NCI-H748 (cell line): ENCODE measurements around the gene HES6.

Experiments used
- DNase-seq: peaks from one replicate; lab custom pipeline; 2025; ENCODE audit not compliant: unreplicated experiment; lab: John Stamatoyannopoulos, UW

Gene HES6

GRCh38 chr2:238255151-238255551 lies 15.3 kb upstream of the HES6 start:
- no peak for DNase-seq

DNA sequence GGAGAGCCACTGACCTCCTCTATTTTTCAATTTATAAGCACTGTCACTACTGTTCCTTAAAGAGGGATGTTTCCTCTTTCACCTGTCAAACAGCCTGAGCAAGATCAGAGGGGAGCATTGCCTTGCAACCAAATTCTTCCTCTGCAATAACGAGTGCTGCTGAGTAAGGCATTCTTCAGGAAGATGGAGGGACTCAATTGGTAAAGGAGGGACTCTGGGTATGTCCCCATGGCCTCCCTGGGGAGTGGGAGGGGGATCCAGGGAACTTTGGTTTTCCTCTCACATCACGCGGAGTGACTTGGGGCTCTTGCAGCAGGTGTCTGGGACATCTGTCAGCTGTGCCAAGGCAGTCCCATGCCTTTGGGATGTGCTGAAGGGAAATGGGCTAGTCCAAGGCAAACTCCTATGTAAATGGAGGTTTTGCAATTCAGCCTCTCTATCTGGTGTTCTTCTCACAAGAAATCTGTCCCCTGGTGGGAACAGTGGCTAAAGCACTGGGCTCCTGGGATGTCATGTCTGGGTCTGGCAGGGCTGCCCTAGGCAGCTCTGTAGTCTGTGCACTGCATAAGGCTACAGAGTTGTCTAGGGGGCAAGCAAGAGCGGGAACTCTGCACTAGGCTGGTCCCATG lies 14.4 kb upstream of the HES6 start:
- no peak for DNase-seq

- DNase-seq = no peak
Measured at GRCh38 chr2:238252766-238253630, 13.2 kb upstream of the HES6 start.

DNA sequence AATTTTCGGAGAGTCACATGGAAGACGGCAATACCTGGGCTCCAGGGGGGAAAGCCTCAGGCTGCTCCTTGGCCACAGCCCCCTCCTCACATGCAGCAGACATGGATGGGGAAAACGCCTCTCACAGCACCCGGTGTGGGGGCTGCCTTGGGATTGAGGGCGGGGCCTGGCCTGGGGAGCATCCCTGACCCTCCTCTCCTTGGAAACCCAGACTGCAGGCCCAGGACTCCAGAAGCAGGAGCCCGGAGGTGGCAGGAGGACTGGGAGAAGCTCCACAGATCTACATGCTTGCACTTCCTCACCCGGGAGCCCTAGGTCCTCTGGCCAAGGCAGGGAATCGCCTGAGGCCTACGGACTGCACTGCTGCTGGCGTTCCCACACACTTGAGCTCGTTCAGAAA lies 12.1 kb upstream of the HES6 start:
- DNase-seq = no peak

GRCh38 chr2:238251331-238251730 lies 11.5 kb upstream of the HES6 start:
- no peak for DNase-seq

DNA sequence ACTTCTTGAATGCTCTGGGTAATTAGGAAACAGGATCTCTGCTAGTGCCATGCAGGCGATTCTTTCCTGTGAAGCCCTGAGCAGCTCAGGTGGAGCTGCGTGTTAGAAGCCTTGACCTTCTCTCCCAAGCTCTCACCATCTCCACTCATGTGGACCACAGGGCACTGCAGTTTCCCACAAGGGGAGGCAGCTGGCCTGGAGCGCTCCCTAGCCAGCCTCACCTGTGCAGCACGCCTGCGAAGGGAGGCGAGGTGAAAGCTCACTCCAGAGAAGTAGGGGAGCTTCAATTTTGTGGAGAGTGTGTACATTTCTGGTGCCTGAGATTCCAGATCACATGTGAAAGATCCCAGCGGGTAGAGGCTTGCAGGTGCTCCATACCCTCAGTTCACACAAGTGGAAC lies 11.1 kb upstream of the HES6 start:
- DNase-seq = no peak

DNA sequence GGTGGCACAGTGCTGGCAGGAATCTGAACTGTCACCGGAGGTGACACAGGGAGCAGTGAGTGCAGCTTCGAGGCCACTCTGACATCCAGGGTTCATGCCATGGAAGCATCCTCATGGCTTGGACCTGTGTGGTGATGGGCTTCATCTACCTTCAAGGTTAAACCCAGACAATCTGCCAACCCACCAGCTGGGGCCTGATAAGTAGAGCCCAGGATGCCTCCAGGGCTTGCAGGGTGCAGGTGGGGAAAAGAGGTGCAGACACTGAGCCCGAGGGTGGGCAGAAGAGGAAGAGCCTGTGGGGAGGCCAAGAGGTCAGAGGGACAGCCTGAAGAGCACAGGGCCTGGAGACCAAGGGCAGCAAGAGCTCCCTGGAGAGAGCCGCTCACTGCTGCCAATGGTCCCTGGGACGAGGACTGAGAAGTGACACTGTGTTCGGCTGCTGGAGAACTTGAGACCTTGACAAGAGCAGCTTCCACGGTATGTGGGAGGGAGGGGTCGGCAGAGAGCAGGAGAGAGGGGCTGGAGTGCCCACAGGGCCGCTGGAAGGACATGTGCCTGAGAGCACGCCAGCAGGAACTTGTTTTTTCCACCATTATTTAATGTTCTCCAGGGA lies 8.1 kb upstream of the HES6 start:
- DNase-seq = no peak

- no peak for DNase-seq
Measured at GRCh38 chr2:238247002-238247822, 7.4 kb upstream of the HES6 start.

- DNase-seq = no peak
Measured at GRCh38 chr2:238244151-238244550, 4.3 kb upstream of the HES6 start.

DNA sequence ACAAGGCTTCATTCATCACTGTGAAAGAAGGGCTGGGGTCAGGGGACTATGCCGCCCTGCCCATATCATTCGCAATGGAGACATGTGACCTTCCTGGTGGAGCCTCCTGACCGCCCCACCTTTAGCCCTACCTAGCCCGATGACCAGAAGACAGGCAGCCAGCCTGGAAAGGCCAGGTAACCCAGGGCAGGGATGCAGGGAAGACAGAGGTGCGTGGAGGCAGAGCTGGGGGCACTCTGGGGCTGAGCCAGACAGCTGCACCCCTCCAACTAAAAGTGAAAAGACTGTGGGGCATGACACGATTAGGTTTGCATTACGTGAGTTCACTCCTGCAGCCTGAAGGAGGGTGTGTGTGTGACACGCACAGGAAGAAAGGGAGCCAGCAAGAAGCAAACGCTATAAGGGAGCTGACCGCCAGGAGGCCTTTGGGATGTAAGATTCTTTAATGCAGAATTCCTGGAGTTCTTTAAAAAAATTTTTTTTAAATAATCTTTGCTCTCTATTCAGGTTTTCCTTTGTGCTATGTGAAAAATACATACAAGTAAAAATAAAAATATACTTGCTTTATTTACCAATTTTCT lies 3.7 kb upstream of the HES6 start:
- DNase-seq = peak; percentile 39

- DNase-seq = peak; percentile 74
Measured at GRCh38 chr2:238242731-238243495, 3.1 kb upstream of the HES6 start.

DNA sequence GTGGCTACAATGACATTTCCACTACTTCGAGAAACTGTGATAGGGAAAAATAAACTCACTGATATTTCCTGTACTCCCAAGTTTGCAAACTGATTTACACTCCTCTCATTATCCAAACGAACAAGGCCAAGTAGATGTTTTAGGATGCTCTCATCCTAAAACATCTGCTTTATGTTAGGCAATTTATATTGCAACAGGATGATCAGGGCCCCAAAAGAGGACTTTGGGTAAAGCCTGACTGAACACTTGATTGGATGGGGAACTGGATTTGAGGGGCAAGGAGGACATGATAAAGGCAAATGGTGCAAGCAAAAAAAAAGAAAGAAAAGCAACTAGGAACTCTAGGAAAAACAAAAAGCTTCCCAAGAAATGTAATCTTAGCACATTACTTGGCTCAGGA lies 2.1 kb upstream of the HES6 start:
- DNase-seq = no peak

DNA sequence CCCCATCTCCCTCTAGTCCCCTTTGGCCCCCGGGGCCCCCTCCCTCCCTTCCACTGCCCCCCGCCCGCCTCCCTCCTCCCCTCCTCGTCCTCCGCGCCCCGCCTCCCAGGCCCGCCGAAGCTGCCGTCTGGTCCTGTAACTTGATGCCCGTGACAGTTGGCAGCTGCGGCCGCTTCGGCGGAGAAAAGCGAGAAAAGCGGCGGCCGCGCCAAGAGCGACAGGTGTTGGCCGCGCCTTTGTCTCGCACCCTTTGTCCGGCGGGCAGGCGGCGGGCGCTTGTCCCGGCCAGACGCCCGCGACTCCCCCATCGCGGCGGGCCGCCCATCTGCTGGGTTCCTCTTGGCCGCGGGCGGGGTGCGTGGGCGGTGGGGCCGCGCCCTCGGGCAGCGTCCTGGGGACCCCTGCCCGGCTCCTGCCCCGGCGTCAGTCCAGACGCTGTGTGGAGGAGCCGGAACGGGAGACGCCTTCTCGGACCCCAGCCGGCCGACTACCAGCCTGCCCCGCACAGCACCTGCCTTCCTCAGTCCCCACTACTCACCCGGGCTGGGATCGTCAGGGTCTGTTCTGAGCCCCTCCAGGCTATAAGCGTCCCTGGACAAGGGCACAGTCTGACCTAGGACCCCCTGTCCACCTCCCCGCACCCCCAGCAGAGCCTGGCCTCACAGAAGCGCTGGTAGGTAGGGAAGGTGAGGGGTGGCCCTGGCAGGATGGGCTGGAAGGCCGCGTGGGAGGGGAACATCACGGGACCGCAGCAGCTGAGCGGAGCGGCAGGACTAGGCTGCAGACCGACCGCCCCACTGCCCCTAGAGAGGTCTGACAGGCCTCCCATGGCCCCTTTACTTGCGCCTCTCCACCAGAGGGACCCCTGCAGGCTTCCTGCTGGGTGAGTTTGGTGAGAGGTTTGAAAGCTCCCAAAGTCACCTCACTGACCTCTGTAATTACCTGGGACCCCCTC lies 1.2 kb upstream of the HES6 start:
- peak; percentile 98 for DNase-seq

DNA sequence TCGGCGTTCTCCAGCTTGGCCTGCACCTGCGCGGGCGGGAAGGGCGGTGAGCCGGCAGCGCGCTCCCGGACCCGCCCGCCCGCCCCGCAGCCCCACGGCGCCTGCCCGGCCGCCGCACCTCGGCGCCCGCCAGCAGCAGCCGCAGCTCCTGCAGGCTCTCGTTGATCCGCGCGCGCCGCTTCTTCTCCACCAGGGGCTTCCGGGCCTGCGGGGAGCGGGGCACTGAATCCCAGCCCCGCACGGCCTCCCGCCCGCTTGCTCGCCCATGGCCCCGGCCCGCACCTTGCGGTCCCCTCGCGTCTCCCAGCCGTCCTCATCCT lies 335 bp downstream of the HES6 start:
- no peak for DNase-seq

- DNase-seq = peak; percentile 78
Measured at GRCh38 chr2:238238766-238239542, 884 bp downstream of the HES6 start.

DNA sequence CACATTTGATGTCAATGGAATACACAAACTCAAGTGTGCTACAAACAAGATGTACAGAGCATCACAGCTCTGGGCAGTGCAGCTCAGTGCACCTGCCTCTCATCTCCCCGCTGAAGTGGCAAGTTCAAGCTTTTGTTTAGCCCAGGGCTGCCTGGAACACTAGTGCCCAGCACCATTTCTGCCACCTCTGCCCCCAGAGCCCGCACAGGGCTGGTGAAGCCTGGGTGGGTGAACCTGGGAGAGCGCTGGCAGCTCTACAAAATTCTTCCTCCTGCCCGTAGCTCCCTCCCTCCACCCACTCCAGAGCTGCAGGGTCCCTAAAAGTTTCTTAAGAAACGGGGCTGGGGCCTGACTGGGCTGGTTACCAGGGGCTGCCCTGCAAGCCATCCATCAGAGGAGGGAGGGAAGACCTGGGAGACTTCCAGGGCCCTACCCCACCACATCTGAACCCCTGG lies 1.5 kb downstream of the HES6 start:
- DNase-seq = peak; percentile 50

- peak; percentile 52 for DNase-seq
Measured at GRCh38 chr2:238237431-238238135, 2.3 kb downstream of the HES6 start.

GRCh38 chr2:238236571-238236970 lies 3.3 kb downstream of the HES6 start:
- no peak for DNase-seq
